Dendritic cell treated with granulocyte-macrophage colony-stimulating factor and Interleukin-4, amounts not matched to agents 40 ng/mL and 50 ng/mL, for 4 days (primary cell): ENCODE data around the gene POLR2E.
A peak's percentile ranks its signal among the peaks of the same experiment; 100 is the strongest.

Experiments used
- H3K27ac Mint-ChIP-seq: one replicate; pipeline ENCODE4 v1.8.0; 2022; ENCODE audit warnings: mild to moderate bottlenecking, mixed read lengths
- H3K27me3 Mint-ChIP-seq: one replicate; pipeline ENCODE4 v1.8.0; 2022; ENCODE audit warnings: mild to moderate bottlenecking, mixed read lengths
- H3K36me3 Mint-ChIP-seq: one replicate; pipeline ENCODE4 v1.8.0; 2022; ENCODE audit warnings: low read depth, mixed read lengths
- H3K4me1 Mint-ChIP-seq: one replicate; pipeline ENCODE4 v1.8.0; 2022; ENCODE audit warnings: low read depth, mixed read lengths
- H3K4me3 Mint-ChIP-seq: one replicate; pipeline ENCODE4 v1.8.0; 2022; ENCODE audit warnings: mild to moderate bottlenecking, moderate library complexity, mixed read lengths
- H3K9me3 Mint-ChIP-seq: one replicate; pipeline ENCODE4 v1.8.0; 2022; ENCODE audit warnings: mixed read lengths
- intact Hi-C: fragments of 100-400 bp; cut with micrococcal nuclease; formaldehyde crosslinking; loops from one replicate; pipeline ENCODE4 v1.15.0; 2022

POLR2E gene

DNA sequence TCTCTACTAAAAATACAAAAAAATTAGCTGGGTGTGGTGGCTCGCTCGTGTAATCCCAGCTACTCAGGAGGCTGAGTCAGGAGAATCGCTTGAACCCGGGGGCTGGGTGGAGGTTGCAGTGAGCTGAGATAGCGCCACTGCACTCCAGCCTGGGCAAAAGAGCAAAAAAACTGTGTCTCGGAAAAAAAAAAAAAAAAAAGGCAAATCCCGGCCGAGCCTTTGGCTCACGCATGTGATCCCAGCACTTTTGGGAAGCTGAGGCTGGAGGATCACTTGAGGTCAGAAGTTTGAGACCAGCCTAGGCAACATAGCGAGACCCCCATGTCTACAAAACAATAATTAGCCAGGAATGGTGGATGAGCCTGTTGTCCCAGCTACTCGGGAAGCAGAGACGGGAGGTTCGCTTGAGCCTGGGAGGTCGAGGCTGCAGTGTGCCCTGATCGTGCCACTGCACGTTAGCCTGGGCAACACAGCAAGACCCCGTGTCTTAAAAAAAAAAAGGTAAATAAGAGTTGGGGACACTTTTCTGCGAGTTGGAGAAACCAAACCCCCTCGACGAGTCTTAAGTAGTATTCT lies 8.0 kb upstream of the POLR2E start:
- Mint-ChIP-seq H3K9me3 (peaks cover 7% of the 10 kb centered on the region), H3K4me1 (peaks cover 66% of the 10 kb centered on the region), H3K4me3 (peak overlapping the region; percentile 65), H3K27me3 (no peaks in the 10 kb centered on the region), H3K27ac (peak overlapping the region; percentile 93), H3K36me3 (peaks cover 37% of the 10 kb centered on the region)
- intact Hi-C loops: loop anchor here (5.0 kb wide), 1 partner anchor 36 kb away; the partner anchor contains the start of gene ARHGAP45

DNA sequence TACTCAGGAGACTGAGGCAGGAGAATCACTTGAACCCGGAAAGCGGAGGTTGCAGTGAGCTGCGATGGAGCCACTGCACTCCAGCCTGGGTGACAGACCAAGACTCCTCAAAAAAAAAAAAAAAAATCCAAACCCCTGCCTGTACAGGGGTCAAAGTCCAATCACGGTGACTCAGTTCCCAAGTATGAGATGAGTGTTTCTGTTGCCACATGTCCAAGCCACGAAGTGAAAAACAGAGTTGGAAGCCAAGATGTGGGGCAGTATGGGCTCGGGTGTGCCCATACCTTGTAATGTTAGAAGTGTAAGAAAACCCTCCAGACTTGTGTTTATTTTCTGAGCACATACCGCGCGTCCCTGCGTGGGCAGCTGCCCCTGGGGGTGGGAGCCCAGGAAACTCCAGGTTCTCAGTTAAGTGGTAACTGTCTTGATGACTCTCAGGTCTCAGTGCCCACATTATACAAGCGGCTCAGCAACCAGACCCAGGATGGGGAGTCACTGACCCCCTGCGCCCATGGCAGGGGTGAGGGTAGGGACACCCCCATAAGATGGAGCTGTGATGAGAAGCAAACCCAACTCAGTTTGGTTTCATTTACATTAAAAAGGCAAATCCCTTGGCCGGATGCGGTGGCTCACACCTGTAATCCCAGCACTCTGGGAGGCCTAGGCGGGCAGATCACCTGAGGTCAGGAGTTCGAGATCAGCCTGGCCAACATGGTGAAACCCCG lies 7.4 kb upstream of the POLR2E start:
- Mint-ChIP-seq H3K4me3 (peak overlapping the region; percentile 65), H3K9me3 (peaks cover 7% of the 10 kb centered on the region), H3K27me3 (no peaks in the 10 kb centered on the region), H3K4me1 (peaks cover 73% of the 10 kb centered on the region), H3K27ac (peak overlapping the region; percentile 93), H3K36me3 (peaks cover 35% of the 10 kb centered on the region)
- intact Hi-C loops: loop anchor here (5.0 kb wide), 1 partner anchor 35 kb away; the partner anchor contains the start of gene ARHGAP45

DNA sequence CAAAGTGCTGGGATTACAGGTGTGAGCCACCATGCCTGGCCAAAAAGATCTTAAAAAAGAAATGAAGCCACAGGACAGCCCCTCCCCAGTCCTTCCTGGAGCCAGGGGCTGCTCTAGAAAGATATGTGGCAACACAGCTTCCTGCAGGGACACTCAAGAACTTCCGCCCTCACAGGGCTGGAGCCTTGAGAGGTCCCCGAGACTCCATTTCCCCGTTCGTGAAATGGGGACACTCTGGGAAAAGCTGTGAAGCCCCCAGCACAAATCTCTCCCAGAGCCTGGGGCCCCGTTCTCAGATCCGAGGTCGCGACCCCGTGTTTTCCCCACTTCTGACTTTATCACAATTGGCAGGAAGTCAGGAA lies 6.1 kb upstream of the POLR2E start:
- intact Hi-C loops: loop anchor here (5.0 kb wide), 1 partner anchor 34 kb away; the partner anchor contains the start of gene ARHGAP45
- Mint-ChIP-seq H3K4me1 (peaks cover 61% of the 10 kb centered on the region), H3K4me3 (peak overlapping the region; percentile 65), H3K36me3 (peaks cover 22% of the 10 kb centered on the region), H3K9me3 (peaks cover 7% of the 10 kb centered on the region), H3K27me3 (no peaks in the 10 kb centered on the region), H3K27ac (peak overlapping the region; percentile 93)

DNA sequence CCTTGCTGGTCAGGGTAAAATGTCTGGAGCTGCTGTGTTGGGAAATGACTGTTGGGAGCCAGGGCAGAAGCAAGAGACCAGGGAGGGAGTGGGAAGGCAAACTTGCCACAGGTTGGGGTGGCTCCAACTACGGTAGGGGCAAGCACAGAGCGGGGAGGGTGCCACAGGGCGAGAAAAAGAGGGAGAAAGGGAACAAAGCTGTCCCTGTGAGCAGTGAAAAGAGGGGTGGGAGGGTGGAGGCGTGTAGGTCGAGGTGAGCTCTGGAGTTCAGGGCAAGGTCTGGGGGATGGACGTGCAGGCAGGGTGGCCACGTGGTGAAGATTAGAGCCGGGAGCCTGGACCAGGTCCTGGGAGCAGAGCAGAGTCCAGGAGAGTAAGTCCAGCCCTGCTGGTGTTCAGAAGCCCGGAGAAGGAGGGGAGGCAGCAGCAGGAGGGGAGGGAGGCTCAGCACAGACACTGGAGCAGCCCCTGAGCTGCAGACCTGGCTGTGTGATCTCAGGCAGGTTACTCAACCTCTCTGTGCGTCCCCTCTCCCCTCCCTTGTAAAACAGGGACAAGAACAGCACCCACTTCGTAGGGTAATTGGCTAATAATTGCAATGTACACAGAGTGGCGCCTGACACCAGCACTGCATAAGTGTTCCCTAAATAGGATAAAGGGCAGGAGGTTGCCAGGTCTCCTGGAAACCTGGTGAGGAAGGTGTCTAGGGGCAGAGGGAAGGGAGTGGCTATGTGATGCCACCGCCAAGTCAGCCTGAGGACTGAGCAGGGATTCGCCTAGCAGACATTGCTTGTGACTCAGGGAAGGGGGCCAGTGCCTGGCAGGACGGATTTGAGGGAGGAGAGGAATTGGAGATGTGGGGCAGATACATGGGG lies 3.2 kb upstream of the POLR2E start:
- H3K4me3 Mint-ChIP-seq: peak overlapping the region; percentile 35
- H3K9me3 Mint-ChIP-seq: peaks cover 7% of the 10 kb centered on the region
- H3K36me3 Mint-ChIP-seq: peaks cover 26% of the 10 kb centered on the region
- peaks cover 68% of the 10 kb centered on the region for H3K4me1 Mint-ChIP-seq
- intact Hi-C loops: no loop called here
- H3K27me3 Mint-ChIP-seq: no peaks in the 10 kb centered on the region
- peak overlapping the region; percentile 93 for H3K27ac Mint-ChIP-seq

DNA sequence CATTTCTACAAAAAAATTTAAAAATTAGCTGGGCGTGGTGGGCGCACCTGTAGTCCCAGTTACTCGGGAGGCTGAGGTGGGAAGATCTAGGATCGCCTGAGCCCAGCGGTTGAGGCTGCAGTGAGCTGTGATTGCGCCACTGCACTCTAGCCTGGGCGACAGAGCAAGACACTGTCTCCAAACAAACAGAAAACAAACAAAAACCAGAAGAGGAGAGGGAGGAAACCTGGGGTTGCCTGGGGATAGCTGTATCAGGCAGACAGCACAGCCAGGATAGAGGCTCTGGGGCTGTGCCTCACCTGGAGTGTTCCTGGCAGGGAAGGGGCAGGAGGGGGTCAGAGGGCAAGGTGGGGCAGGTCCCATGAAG lies 2.6 kb upstream of the POLR2E start:
- Mint-ChIP-seq H3K36me3 (peaks cover 32% of the 10 kb centered on the region), H3K4me1 (peaks cover 67% of the 10 kb centered on the region), H3K27ac (peak overlapping the region; percentile 93)

DNA sequence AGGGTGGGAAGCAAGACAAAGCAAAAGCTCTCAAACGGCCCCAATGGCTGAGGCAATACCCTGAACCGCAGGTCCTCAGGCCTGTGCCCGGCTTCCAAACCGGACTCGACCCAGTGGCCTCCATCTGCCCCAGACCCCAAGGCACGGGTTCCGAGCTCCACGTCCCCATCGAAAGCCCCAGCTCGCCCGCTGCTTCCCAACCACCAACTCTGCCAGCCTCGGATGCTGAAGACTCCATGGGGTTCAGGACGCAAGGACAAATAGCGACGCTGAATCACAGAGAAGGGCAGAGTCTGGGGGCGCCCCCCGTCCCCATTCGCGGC lies 559 bp downstream of the POLR2E start:
- Mint-ChIP-seq H3K36me3 (peaks cover 58% of the 10 kb centered on the region), H3K27ac (peak overlapping the region; percentile 82), H3K4me1 (peaks cover 62% of the 10 kb centered on the region), H3K4me3 (peak overlapping the region; percentile 88), H3K27me3 (no peaks in the 10 kb centered on the region), H3K9me3 (peaks cover 1% of the 10 kb centered on the region)
- intact Hi-C loops: no loop called here

More for the DNA sequence above, 2.6 kb upstream of the POLR2E start:
- no peak overlapping the region for H3K4me3 Mint-ChIP-seq
- peaks cover 7% of the 10 kb centered on the region for H3K9me3 Mint-ChIP-seq
- no peaks in the 10 kb centered on the region for H3K27me3 Mint-ChIP-seq
- intact Hi-C loops: no loop called here

DNA sequence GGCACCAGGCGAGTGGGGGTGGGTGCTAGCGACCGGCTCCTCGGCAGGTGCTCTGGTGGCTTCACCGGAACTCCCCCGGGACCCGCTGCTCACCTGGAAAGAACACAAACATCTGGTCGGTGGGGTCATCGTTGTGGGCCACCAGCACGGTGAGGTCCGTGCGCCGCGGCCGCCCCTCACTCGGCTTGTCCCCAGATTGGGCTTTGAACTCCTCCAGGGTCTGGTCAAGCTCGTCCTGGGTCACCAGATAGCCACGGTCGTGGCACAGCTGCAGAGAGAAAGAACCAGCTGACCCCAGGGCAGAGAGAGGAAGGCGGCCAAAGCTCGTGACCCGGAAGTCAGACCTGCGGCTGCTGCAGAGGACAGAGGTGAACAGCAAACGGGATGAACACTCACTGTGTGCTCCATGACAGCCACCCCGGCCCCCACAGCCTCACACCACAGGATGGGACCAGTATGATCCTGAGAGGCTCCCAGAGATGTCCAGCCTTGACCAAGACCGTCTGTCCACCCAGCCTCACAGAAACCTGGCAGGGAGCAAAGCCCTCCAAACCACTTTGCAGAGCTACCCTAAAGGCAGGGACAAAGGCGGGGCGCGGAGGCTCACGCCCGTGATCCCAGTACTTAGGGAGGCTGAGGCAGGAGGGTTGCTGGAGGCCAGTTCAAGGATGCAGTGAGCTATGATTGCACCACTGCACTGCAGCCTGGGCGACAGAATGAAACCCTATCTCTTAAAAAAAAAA lies 1.2 kb downstream of the POLR2E start:
- Mint-ChIP-seq H3K36me3 (peaks cover 64% of the 10 kb centered on the region), H3K9me3 (no peaks in the 10 kb centered on the region), H3K27ac (peak overlapping the region; percentile 82), H3K4me3 (peak overlapping the region; percentile 88), H3K27me3 (no peaks in the 10 kb centered on the region), H3K4me1 (peaks cover 62% of the 10 kb centered on the region)
- intact Hi-C loops: no loop called here

DNA sequence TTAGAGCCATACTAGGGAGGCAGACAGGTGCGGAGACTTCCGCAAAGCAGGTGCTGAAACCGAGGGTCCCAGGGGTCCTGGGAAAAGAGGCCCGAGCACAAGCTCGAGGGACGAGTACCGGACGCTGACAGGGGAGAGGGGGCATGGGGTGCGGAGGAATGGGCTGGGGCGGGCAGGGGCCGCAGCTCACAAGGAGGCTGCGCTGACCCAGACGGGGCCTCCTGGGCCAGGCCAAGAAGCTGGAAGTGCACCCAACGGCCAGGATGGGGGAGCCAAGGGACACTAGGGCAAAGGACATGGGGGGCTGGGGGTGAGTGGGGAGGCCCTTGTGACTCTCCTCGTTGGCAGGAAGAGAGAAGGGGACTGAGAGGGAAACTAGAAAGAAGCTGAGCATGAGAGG lies 1.8 kb downstream of the POLR2E start:
- H3K27me3 Mint-ChIP-seq: no peaks in the 10 kb centered on the region
- intact Hi-C loops: no loop called here
- peaks cover 71% of the 10 kb centered on the region for H3K36me3 Mint-ChIP-seq
- H3K9me3 Mint-ChIP-seq: no peaks in the 10 kb centered on the region
- peaks cover 62% of the 10 kb centered on the region for H3K4me1 Mint-ChIP-seq
- peak overlapping the region; percentile 82 for H3K27ac Mint-ChIP-seq
- H3K4me3 Mint-ChIP-seq: peak overlapping the region; percentile 88

DNA sequence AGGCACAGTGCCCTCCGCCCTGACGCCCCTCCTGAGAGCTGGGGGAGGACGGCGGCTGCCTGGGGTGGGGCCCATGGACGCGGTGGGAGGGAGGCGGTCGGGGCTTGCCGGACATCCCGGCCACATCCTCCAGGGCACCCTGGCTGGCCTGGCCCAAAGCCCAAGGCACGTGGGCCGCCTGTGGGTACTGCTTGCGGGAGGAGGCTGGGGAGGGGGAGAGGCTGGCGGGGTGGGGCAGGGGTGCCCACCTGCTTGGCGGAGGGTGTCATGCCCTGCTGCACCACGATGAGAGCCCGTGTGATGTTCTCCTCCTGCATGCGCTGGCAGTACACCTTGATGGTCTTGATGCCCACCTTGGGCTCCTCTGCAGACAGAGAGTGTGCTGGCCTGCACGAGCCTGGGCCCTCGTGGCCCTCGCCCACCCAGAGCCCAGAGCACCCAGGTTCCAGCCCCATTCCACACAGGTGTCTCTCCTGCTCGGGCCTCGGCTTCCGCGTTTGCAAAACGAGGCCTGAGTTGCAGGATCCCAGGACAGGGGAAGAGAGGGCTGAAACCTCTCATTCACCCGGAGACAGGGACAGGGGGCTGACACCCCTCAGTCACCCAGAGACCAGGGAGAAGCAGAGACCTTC lies 3.5 kb downstream of the POLR2E start:
- peaks cover 87% of the 10 kb centered on the region for H3K36me3 Mint-ChIP-seq
- no peak overlapping the region for H3K4me3 Mint-ChIP-seq
- H3K9me3 Mint-ChIP-seq: no peaks in the 10 kb centered on the region
- H3K4me1 Mint-ChIP-seq: peaks cover 71% of the 10 kb centered on the region
- no peak overlapping the region for H3K27ac Mint-ChIP-seq
- H3K27me3 Mint-ChIP-seq: no peaks in the 10 kb centered on the region
- intact Hi-C loops: no loop called here

DNA sequence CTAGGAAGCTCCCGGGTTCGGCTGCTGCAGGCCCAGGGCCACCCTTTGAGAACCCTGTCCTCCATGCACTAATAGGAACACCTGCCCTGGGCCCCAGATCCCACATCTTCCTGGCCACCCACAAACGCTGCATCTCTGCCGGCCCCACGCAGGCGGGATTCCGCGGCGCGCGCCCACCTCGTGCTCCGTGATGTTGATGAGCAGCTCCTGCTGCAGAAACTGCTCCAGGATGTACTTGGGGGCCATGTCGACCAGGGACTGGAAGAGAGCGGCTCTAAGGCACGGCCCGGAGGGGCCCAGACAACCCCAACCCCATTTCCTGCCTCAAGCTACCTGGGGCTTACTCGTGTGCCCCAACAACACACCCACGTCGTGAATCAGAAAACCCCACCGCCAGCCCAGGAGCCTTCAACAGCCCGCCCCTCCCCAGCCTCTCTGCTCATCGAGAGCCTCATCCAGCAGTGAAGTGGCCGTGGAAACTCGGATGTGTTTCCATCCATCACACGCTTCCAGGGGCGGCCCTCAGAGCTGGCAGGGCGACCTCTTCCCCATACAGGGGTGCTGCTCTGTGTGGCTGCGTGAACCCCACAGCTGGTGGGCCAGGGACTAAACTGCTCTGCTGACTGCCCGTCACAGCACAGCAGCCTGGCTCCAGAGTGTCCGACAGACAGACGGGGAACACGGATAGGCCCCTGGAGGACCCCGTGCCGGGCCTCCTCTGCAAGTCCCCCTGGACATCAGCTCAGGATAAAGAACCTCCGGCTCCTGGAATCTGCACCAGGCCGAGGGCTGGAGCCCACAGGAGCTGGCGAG lies 4.2 kb downstream of the POLR2E start:
- H3K9me3 Mint-ChIP-seq: no peaks in the 10 kb centered on the region

DNA sequence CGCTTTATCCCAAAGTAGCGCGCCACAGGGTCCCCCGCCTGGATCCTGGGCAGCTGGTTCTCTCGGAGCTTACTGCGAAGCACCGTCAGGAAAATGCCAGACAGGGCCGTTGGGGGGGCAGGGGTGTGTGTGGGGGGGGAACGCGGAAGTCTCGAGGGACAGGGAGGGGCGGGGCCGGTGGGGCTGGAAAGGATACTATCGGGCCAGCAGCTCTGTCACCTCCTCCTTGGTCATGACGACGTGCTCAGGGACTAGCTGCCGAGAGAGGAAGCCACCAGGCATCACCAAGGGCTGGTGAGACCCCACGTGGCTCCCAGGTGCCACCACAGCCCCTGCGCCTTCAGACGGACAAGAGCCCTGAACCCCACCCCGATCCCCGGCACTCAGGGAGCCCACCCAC lies 5.3 kb downstream of the POLR2E start:
- peaks cover 82% of the 10 kb centered on the region for H3K4me1 Mint-ChIP-seq
- peak overlapping the region; percentile 98 for H3K27ac Mint-ChIP-seq
- intact Hi-C loops: no loop called here
- peak overlapping the region; percentile 17 for H3K4me3 Mint-ChIP-seq
- H3K27me3 Mint-ChIP-seq: no peaks in the 10 kb centered on the region
- peaks cover 100% of the 10 kb centered on the region for H3K36me3 Mint-ChIP-seq
- no peaks in the 10 kb centered on the region for H3K9me3 Mint-ChIP-seq

More for the DNA sequence above, 4.2 kb downstream of the POLR2E start:
- no peaks in the 10 kb centered on the region for H3K27me3 Mint-ChIP-seq
- intact Hi-C loops: no loop called here
- peaks cover 76% of the 10 kb centered on the region for H3K4me1 Mint-ChIP-seq
- H3K4me3 Mint-ChIP-seq: no peak overlapping the region
- peak overlapping the region; percentile 98 for H3K27ac Mint-ChIP-seq
- peaks cover 95% of the 10 kb centered on the region for H3K36me3 Mint-ChIP-seq

DNA sequence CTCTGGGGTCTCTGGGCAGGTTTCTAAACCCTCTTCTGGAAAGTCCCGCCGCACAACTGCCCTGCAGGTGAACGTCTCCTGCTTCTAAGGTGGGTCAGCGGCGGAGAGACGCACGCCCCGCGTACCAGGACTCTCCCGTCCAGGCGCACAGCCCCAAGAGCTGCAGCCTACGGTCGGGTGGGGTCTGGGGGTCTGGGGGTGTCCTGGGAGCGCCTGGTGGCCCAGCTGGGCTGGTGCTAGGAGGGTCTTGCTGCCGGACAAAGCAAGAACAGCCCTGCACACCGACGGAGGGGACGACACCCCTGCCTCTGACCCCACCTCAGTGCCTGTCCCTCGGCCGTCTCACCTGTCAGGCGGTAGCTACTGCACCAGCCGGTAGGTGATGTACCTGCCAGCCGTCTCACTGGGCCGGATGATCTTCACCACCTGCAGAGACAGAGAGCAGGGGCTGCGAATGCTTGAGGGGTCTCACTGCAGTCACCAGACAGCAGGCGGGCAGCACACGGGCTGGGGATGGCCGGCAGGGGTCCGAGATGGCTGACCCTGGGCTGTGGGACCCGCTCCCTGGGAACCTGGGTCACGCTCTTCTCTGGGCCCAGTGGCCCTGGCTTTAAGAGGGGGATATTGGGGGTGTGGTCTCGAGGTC lies 5.9 kb downstream of the POLR2E start:
- Mint-ChIP-seq H3K9me3 (no peaks in the 10 kb centered on the region), H3K4me1 (peaks cover 84% of the 10 kb centered on the region), H3K27ac (peak overlapping the region; percentile 98), H3K4me3 (peak overlapping the region; percentile 54), H3K27me3 (no peaks in the 10 kb centered on the region), H3K36me3 (peaks cover 100% of the 10 kb centered on the region)
- intact Hi-C loops: no loop called here
